ENCODE results near the gene NFATC2IP. TPM values are rescaled to one million over a fixed set of nuclear protein-coding genes. Genes with fewer than 3 reads are reported as not detected.

NFATC2IP gene
- polyA plus RNA-seq (2013, experiment 1 of 2): 38.7 TPM
- 31.4 TPM for polyA plus RNA-seq (2013, experiment 2 of 2)

- H3K9me3 ChIP-seq (ENCODE audit: insufficient read depth, low read depth, low read length): no peaks in the 10 kb centered on the region
- no peaks in the 10 kb centered on the region for H3K4me1 ChIP-seq (ENCODE audit: insufficient read depth, low read length)
- under 1% methylated on average over 79 of the region's 79 CpGs for WGBS
- no peaks in the 10 kb centered on the region for H3K27me3 ChIP-seq (ENCODE audit: insufficient read depth, low read length)
- peak within 1 kb of the TSS; percentile 83 for H3K9ac ChIP-seq (ENCODE audit: low read depth, low read length)
- H3K4me3 ChIP-seq (ENCODE audit: low read length): peak within 1 kb of the TSS; percentile 74
- H3K36me3 ChIP-seq (ENCODE audit: insufficient read depth, low read length): peaks cover 32% of the 10 kb centered on the region
- H3K27ac ChIP-seq (ENCODE audit: low read depth, low read length): peak within 1 kb of the TSS; percentile 80
Observed at GRCh38 chr16:28950648-28951409, at the start of gene NFATC2IP. Gene NFATC2IP (plus strand): TSS chr16:28950937. CDS start chr16:28951012, 75 bp downstream.

GRCh38 chr16:28901862-28902261 is 48.9 kb upstream of the NFATC2IP start:
- no peaks in the 10 kb centered on the region for H3K27me3 ChIP-seq (ENCODE audit: insufficient read depth, low read length)
- H3K4me3 ChIP-seq (ENCODE audit: low read length): no peak overlapping the region
- no peak overlapping the region for H3K9ac ChIP-seq (ENCODE audit: low read depth, low read length)
- WGBS: 95% methylated on average over 13 of the region's 15 CpGs
- no peak overlapping the region for H3K27ac ChIP-seq (ENCODE audit: low read depth, low read length)
- no peaks in the 10 kb centered on the region for H3K9me3 ChIP-seq (ENCODE audit: insufficient read depth, low read depth, low read length)
- H3K4me1 ChIP-seq (ENCODE audit: insufficient read depth, low read length): no peaks in the 10 kb centered on the region
- H3K36me3 ChIP-seq (ENCODE audit: insufficient read depth, low read length): 0 out of 2 replicates have a peak, but pooled peaks cover 3% of the 10 kb centered on the region

GRCh38 chr16:28902909-28903308 is 47.8 kb upstream of the NFATC2IP start:
- H3K9ac ChIP-seq (ENCODE audit: low read depth, low read length): no peak overlapping the region
- H3K4me3 ChIP-seq (ENCODE audit: low read length): no peak overlapping the region
- H3K27ac ChIP-seq (ENCODE audit: low read depth, low read length): no peak overlapping the region
- H3K36me3 ChIP-seq (ENCODE audit: insufficient read depth, low read length): 0 out of 2 replicates have a peak, but pooled peaks cover 3% of the 10 kb centered on the region
- H3K4me1 ChIP-seq (ENCODE audit: insufficient read depth, low read length): no peaks in the 10 kb centered on the region
- WGBS: 90% methylated on average over 11 of the region's 11 CpGs
- H3K9me3 ChIP-seq (ENCODE audit: insufficient read depth, low read depth, low read length): no peaks in the 10 kb centered on the region
- no peaks in the 10 kb centered on the region for H3K27me3 ChIP-seq (ENCODE audit: insufficient read depth, low read length)

- no peak overlapping the region for H3K9ac ChIP-seq (ENCODE audit: low read depth, low read length)
- no peaks in the 10 kb centered on the region for H3K27me3 ChIP-seq (ENCODE audit: insufficient read depth, low read length)
- H3K36me3 ChIP-seq (ENCODE audit: insufficient read depth, low read length): peaks cover 8% of the 10 kb centered on the region
- no peak overlapping the region for H3K27ac ChIP-seq (ENCODE audit: low read depth, low read length)
- no peaks in the 10 kb centered on the region for H3K4me1 ChIP-seq (ENCODE audit: insufficient read depth, low read length)
- 91% methylated on average over 29 of the region's 29 CpGs for WGBS
- H3K4me3 ChIP-seq (ENCODE audit: low read length): no peak overlapping the region
- H3K9me3 ChIP-seq (ENCODE audit: insufficient read depth, low read depth, low read length): no peaks in the 10 kb centered on the region
Observed at GRCh38 chr16:28903344-28904042, 47.2 kb upstream of the NFATC2IP start.

GRCh38 chr16:28904363-28904762 is 46.4 kb upstream of the NFATC2IP start:
- Histone ChIP-seq H3K36me3 (ENCODE audit: insufficient read depth, low read length) (peaks cover 10% of the 10 kb centered on the region), H3K4me3 (ENCODE audit: low read length) (no peak overlapping the region), H3K4me1 (ENCODE audit: insufficient read depth, low read length) (no peaks in the 10 kb centered on the region), H3K27me3 (ENCODE audit: insufficient read depth, low read length) (no peaks in the 10 kb centered on the region), H3K9me3 (ENCODE audit: insufficient read depth, low read depth, low read length) (no peaks in the 10 kb centered on the region), H3K9ac (ENCODE audit: low read depth, low read length) (no peak overlapping the region), H3K27ac (ENCODE audit: low read depth, low read length) (no peak overlapping the region)
- 92% methylated on average over 14 of the region's 14 CpGs for WGBS

- 94% methylated on average over 16 of the region's 16 CpGs for WGBS
- Histone ChIP-seq H3K4me3 (ENCODE audit: low read length) (no peak overlapping the region), H3K9ac (ENCODE audit: low read depth, low read length) (no peak overlapping the region), H3K27me3 (ENCODE audit: insufficient read depth, low read length) (no peaks in the 10 kb centered on the region), H3K27ac (ENCODE audit: low read depth, low read length) (no peak overlapping the region), H3K4me1 (ENCODE audit: insufficient read depth, low read length) (no peaks in the 10 kb centered on the region), H3K36me3 (ENCODE audit: insufficient read depth, low read length) (peaks cover 10% of the 10 kb centered on the region), H3K9me3 (ENCODE audit: insufficient read depth, low read depth, low read length) (no peaks in the 10 kb centered on the region)
Observed at GRCh38 chr16:28904828-28905227, 45.9 kb upstream of the NFATC2IP start.

GRCh38 chr16:28905229-28905754 is 45.4 kb upstream of the NFATC2IP start:
- Histone ChIP-seq H3K4me3 (ENCODE audit: low read length) (no peak overlapping the region), H3K9ac (ENCODE audit: low read depth, low read length) (no peak overlapping the region), H3K27ac (ENCODE audit: low read depth, low read length) (no peak overlapping the region), H3K4me1 (ENCODE audit: insufficient read depth, low read length) (no peaks in the 10 kb centered on the region), H3K9me3 (ENCODE audit: insufficient read depth, low read depth, low read length) (no peaks in the 10 kb centered on the region), H3K36me3 (ENCODE audit: insufficient read depth, low read length) (peaks cover 10% of the 10 kb centered on the region), H3K27me3 (ENCODE audit: insufficient read depth, low read length) (no peaks in the 10 kb centered on the region)
- 87% methylated on average over 7 of the region's 9 CpGs for WGBS

GRCh38 chr16:28905800-28906372 is 44.9 kb upstream of the NFATC2IP start:
- H3K27me3 ChIP-seq (ENCODE audit: insufficient read depth, low read length): no peaks in the 10 kb centered on the region
- no peak overlapping the region for H3K9ac ChIP-seq (ENCODE audit: low read depth, low read length)
- no peak overlapping the region for H3K4me3 ChIP-seq (ENCODE audit: low read length)
- H3K36me3 ChIP-seq (ENCODE audit: insufficient read depth, low read length): peaks cover 16% of the 10 kb centered on the region
- H3K4me1 ChIP-seq (ENCODE audit: insufficient read depth, low read length): no peaks in the 10 kb centered on the region
- 86% methylated on average over 24 of the region's 24 CpGs for WGBS
- no peak overlapping the region for H3K27ac ChIP-seq (ENCODE audit: low read depth, low read length)
- no peaks in the 10 kb centered on the region for H3K9me3 ChIP-seq (ENCODE audit: insufficient read depth, low read depth, low read length)

- H3K4me3 ChIP-seq (ENCODE audit: low read length): no peak overlapping the region
- H3K36me3 ChIP-seq (ENCODE audit: insufficient read depth, low read length): peaks cover 25% of the 10 kb centered on the region
- 96% methylated on average over 19 of the region's 19 CpGs for WGBS
- no peaks in the 10 kb centered on the region for H3K9me3 ChIP-seq (ENCODE audit: insufficient read depth, low read depth, low read length)
- H3K9ac ChIP-seq (ENCODE audit: low read depth, low read length): no peak overlapping the region
- H3K27me3 ChIP-seq (ENCODE audit: insufficient read depth, low read length): no peaks in the 10 kb centered on the region
- no peaks in the 10 kb centered on the region for H3K4me1 ChIP-seq (ENCODE audit: insufficient read depth, low read length)
- H3K27ac ChIP-seq (ENCODE audit: low read depth, low read length): no peak overlapping the region
Observed at GRCh38 chr16:28910086-28911031, 40.4 kb upstream of the NFATC2IP start.

GRCh38 chr16:28912558-28912957 is 38.2 kb upstream of the NFATC2IP start:
- Histone ChIP-seq H3K9me3 (ENCODE audit: insufficient read depth, low read depth, low read length) (no peaks in the 10 kb centered on the region), H3K4me3 (ENCODE audit: low read length) (no peak overlapping the region), H3K27ac (ENCODE audit: low read depth, low read length) (no peak overlapping the region), H3K9ac (ENCODE audit: low read depth, low read length) (no peak overlapping the region), H3K4me1 (ENCODE audit: insufficient read depth, low read length) (no peaks in the 10 kb centered on the region), H3K36me3 (ENCODE audit: insufficient read depth, low read length) (peaks cover 36% of the 10 kb centered on the region), H3K27me3 (ENCODE audit: insufficient read depth, low read length) (no peaks in the 10 kb centered on the region)
- 94% methylated on average over 12 of the region's 12 CpGs for WGBS
